Measurements from ENCODE around the gene RS1. TPM values are rescaled to one million over a fixed set of nuclear protein-coding genes. Genes with fewer than 3 reads are reported as not detected.

The RS1 gene
- total and polyA plus RNA-seq, 2 of the 13 experiments (the other 11 are each of a cell fraction or from before 2014, with no cell fraction given) = not detected

GRCh38 chrX:18643853-18644252, 28.1 kb downstream of the RS1 start (continued):
- TF ChIP-seq KIAA2018 (CRISPR knock-in tag; IDR thresholded peaks at IDR 0.05; ENCODE audit: borderline replicate concordance) (no peak), TARDBP (CRISPR knock-in tag; IDR thresholded peaks at IDR 0.05) (no peak), ZNF775 (CRISPR knock-in tag; IDR thresholded peaks at IDR 0.05; ENCODE audit: borderline replicate concordance) (no peak), HNRNPUL1 (IDR thresholded peaks at IDR 0.05; ENCODE audit: low read depth, low read length) (no peak), ZNF253 (CRISPR knock-in tag; IDR thresholded peaks at IDR 0.05; ENCODE audit: borderline replicate concordance) (no peak), HOXA7 (CRISPR knock-in tag; IDR thresholded peaks at IDR 0.05) (no peak), NFKBIZ (CRISPR knock-in tag; IDR thresholded peaks at IDR 0.05) (no peak)
